Measurements from ENCODE around the gene DYNLT2. TPM values are rescaled to one million over a fixed set of nuclear protein-coding genes. Genes with fewer than 3 reads are reported as not detected.

The DYNLT2 gene
- total RNA-seq = 0.99 and 1.5 TPM in 2 replicates

GRCh38 chr6:169751242-169752073, at the start of gene DYNLT2, which contains the start of gene ERMARD:
Gene DYNLT2 (minus strand): TSS chr6:169751572. CDS start chr6:169751458, 114 bp downstream.
Gene ERMARD (plus strand): TSS chr6:169751622. CDS start chr6:169751658, 36 bp downstream.

DNA sequence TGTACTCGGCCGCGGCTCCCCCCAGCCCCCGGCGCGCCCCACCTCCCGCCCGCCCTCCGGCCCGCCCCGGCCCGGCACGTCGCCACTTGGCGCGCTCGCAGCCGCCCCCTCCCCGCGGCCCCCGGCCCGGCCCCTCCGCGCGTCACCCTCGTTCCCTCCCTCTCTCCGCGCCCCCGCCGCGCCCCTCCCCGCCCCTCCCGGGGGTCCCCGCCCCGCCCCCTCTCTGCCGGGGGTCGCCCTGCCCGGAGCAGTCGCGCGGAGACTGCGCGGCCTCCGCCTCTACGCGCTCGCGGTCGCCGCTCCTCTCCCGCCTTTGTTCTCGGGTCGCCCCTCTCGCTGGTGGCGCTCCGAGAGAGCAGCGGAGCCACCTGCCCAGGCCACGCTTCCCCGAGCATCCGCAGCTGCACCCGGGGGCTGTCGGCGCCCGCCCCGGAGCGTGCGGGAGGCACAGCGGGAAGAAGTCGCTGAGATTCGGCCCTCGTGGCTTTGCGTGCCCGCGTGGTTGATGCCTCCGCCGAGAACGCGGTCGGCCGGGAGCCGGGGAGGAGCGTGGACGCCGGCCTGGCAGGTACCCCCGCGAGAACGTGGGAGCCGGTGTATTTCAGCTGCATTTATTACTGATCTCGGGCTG, 26.8 kb downstream of the DYNLT2 start, which contains the start of gene PHF10:
TSS of gene PHF10 (minus strand) at position 7 of the 631 bp plus-strand sequence. CDS start 569 bp downstream, outside the sequence.

DNA sequence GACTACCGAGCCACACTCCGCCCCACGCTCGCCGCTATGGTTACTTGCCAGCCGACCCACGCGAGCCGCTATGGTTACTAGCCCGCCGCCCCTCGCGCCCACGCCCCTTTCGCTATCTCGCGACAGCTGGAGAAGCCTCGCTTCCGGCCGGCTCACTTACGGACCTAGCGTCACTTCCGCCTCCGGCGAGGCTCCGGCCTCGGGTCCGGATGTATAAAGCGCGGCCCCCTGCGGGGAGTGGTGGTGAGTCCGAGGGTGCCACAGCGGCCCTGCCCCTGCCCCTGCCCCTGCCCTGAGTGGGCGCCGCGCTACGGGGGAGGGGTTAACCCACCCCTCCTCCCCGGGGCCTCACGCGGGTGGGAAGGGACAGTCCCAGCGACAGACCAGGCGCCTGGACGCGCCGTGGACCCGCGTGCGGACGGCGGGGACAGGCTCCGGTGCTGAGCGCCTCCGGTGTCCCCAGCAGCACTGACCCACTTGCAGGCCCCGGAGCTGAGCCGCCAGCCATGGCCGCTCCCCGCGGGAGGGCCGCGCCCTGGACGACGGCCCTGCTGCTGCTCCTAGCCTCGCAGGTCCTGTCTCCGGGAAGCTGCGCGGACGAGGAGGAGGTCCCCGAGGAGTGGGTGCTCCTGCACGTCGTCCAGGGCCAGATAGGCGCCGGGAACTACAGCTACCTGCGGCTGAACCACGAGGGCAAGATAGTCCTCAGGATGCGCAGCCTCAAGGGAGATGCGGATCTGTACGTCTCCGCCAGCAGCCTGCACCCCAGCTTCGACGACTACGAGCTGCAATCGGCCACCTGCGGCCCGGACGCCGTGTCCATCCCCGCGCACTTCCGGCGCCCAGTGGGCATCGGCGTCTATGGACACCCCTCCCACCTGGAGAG, 49.2 kb downstream of the DYNLT2 start, which contains the start of the genes C6orf120 and WDR27:
TSS of gene C6orf120 (plus strand) at position 173 of the 886 bp plus-strand sequence. CDS start at position 507, 334 bp downstream.
TSS of gene WDR27 (minus strand) at position 76 of the 886 bp plus-strand sequence. CDS start 13,024 bp downstream, outside the sequence.

Other genes with a start within 250 kb of the DYNLT2 start
- 23.3 and 29.7 TPM in 2 replicates for gene WDR27, start 49.5 kb downstream of the DYNLT2 start, total RNA-seq
- gene C6orf120, start 49.4 kb downstream of the DYNLT2 start, total RNA-seq = 54.3 and 60.0 TPM in 2 replicates
- gene PHF10, start 27.1 kb downstream of the DYNLT2 start, total RNA-seq = 9.6 and 12.9 TPM in 2 replicates
- gene ERMARD, start 50 bp upstream of the DYNLT2 start, total RNA-seq = 22.8 and 29.8 TPM in 2 replicates

Data from smooth muscle cell of trachea (primary cell).